ENCODE measurements around the gene STEAP2. TPM values are rescaled to one million over a fixed set of nuclear protein-coding genes. Genes with fewer than 3 reads are reported as not detected.

The STEAP2 gene
- total RNA-seq, 1 experiment from 2014 or later = 10.1 TPM

DNA sequence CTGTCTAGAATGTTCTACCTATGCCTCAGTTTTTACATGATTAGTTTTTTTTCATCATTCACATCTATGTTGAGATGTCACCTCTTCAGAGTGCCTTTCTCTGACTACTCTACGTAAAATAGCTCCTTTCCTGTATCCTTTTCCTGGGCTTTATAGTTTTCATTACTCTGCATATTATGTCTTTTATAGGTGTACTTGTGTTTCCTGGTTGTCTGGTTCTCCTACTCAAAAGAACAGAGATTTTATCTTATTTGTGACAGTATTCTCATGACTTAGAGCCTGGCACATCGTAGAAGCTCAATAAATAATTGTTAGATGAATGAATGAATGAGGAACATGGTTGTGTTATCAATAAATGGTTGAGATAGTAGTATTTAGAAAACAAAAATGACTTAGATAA is 39.4 kb upstream of the STEAP2 start:
- ChIA-PET POLR2A (ENCODE audit: unreplicated experiment) (no interaction called here), CTCF (no interaction called here)
- Histone ChIP-seq H3K4me1 (replicated peaks; ENCODE audit: insufficient read depth) (no peaks in the 10 kb centered on the region; the same call in 1 of the 2 replicates), H3K36me3 (ENCODE audit: low read depth) (no peaks in the 10 kb centered on the region), H3K9me2 (ENCODE audit: insufficient read depth) (no peaks in the 10 kb centered on the region), H3K79me2 (ENCODE audit: low read depth) (no peaks in the 10 kb centered on the region), H3F3A (ENCODE audit: insufficient read depth, low read depth) (no peaks in the 10 kb centered on the region), H4K20me1 (ENCODE audit: insufficient read depth) (no peaks in the 10 kb centered on the region), H3K9me3 (ENCODE audit: insufficient read depth, low read depth) (no peaks in the 10 kb centered on the region), H3K4me2 (no peak overlapping the region), H3K4me3 (no peak overlapping the region), H3K27ac (no peak overlapping the region), H3K27me3 (ENCODE audit: insufficient read depth, low read depth) (no peaks in the 10 kb centered on the region), H2AFZ (no peak overlapping the region)
- intact Hi-C loops (cut with micrococcal nuclease; ENCODE audit: unreplicated experiment) = no loop called here
- no TSS peak for BruUV-seq (replicated peaks)
- DNase-seq = no peak
- TF ChIP-seq EZH2 (IDR thresholded peaks at IDR 0.05; ENCODE audit: low read depth) = no peak
- TF ChIP-seq CTCF (conservative IDR thresholded peaks at IDR 0.05) = no peak

GRCh38 chr7:90172624-90173023 is 38.9 kb upstream of the STEAP2 start:
- Histone ChIP-seq H3K27me3 (ENCODE audit: insufficient read depth, low read depth) (no peaks in the 10 kb centered on the region), H3K4me3 (no peak overlapping the region), H2AFZ (no peak overlapping the region), H4K20me1 (ENCODE audit: insufficient read depth) (no peaks in the 10 kb centered on the region), H3K4me2 (no peak overlapping the region), H3K4me1 (replicated peaks; ENCODE audit: insufficient read depth) (peaks cover 4% of the 10 kb centered on the region), H3F3A (ENCODE audit: insufficient read depth, low read depth) (no peaks in the 10 kb centered on the region), H3K9me3 (ENCODE audit: insufficient read depth, low read depth) (no peaks in the 10 kb centered on the region), H3K36me3 (ENCODE audit: low read depth) (no peaks in the 10 kb centered on the region), H3K27ac (no peak overlapping the region), H3K79me2 (ENCODE audit: low read depth) (no peaks in the 10 kb centered on the region), H3K9me2 (ENCODE audit: insufficient read depth) (no peaks in the 10 kb centered on the region)
- TF ChIP-seq EZH2 (IDR thresholded peaks at IDR 0.05; ENCODE audit: low read depth) (no peak), CTCF (conservative IDR thresholded peaks at IDR 0.05) (no peak)
- DNase-seq = no peak
- POLR2A ChIA-PET (ENCODE audit: unreplicated experiment) = interaction anchor here (0.7 kb wide), 1 partner anchor 70 kb away, joined by 6 read pairs; no protein-coding TSS in a partner anchor
- no TSS peak for BruUV-seq (replicated peaks)
- intact Hi-C loops (cut with micrococcal nuclease; ENCODE audit: unreplicated experiment) = no loop called here
- CTCF ChIA-PET = no interaction called here

DNA sequence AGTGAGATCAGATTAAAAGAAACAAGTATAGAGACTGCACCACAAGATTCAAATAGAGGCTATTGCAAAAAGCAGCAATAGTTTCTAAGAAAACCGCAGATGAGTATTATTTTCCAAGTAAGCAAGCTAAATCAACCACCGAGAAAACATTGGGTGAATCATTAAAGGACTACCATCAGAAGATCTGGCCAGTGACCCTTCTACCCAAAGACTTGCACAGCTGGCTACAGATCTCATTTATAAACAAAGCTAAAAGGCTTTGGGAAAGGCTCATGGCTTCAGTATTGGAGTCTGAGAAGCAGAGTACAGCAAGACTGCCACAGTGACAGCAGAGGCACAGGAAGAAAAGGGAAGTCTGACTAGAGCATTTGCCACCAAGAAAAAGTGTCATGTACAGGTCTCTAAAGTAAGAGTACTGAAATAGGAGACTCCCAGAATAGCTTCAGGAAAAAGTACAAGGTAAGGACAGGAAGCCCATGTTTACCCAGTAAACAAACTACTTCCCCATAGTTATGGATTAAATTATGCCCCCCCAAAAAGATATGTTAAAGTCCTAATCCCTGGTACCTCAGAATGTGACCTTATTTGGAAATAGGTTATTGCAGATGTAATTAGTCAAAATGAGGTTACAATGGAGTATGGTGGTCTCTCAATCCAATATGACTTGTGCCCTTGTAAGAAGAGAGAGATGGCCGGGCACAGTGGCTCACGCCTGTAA is 38.3 kb upstream of the STEAP2 start:
- no peak overlapping the region for H3K4me2 ChIP-seq
- H3K27me3 ChIP-seq (ENCODE audit: insufficient read depth, low read depth) = no peaks in the 10 kb centered on the region
- no peaks in the 10 kb centered on the region for H3K9me2 ChIP-seq (ENCODE audit: insufficient read depth)
- no peaks in the 10 kb centered on the region for H3K36me3 ChIP-seq (ENCODE audit: low read depth)
- 0 out of 2 replicates have a peak, but pooled peaks cover 3% of the 10 kb centered on the region for H3K9me3 ChIP-seq (ENCODE audit: insufficient read depth, low read depth)
- ChIA-PET CTCF (interaction anchor here (0.6 kb wide), 1 partner anchor 90 kb away, joined by 3 read pairs; no protein-coding TSS in a partner anchor), POLR2A (ENCODE audit: unreplicated experiment) (interaction anchor here (0.7 kb wide), 1 partner anchor 70 kb away, joined by 6 read pairs; no protein-coding TSS in a partner anchor)
- H3K79me2 ChIP-seq (ENCODE audit: low read depth) = no peaks in the 10 kb centered on the region
- BruUV-seq (replicated peaks) = no TSS peak
- H2AFZ ChIP-seq = no peak overlapping the region
- H3K4me1 ChIP-seq (replicated peaks; ENCODE audit: insufficient read depth) = peaks cover 9% of the 10 kb centered on the region
- no peaks in the 10 kb centered on the region for H4K20me1 ChIP-seq (ENCODE audit: insufficient read depth)
- DNase-seq = peak in 1 of 2 experiments; percentile 37
- H3F3A ChIP-seq (ENCODE audit: insufficient read depth, low read depth) = peaks cover 5% of the 10 kb centered on the region
- no peak overlapping the region for H3K4me3 ChIP-seq
- no peak for TF ChIP-seq EZH2 (IDR thresholded peaks at IDR 0.05; ENCODE audit: low read depth)
- no peak for TF ChIP-seq CTCF (conservative IDR thresholded peaks at IDR 0.05)
- no peak overlapping the region for H3K27ac ChIP-seq
- intact Hi-C loops (cut with micrococcal nuclease; ENCODE audit: unreplicated experiment) = no loop called here

Data from PC-9 (cell line).